OCI-M1 (cell line): ENCODE measurements around the gene GMDS.
A peak's percentile ranks its signal among the peaks of the same experiment; 100 is the strongest.

Source experiments
- DNase-seq: peaks from one replicate; lab custom pipeline; 2025; lab: John Stamatoyannopoulos, UW

GMDS gene

GRCh38 chr6:2099870-2100269 is 145.5 kb downstream of the GMDS start:
- no peak for DNase-seq

DNA sequence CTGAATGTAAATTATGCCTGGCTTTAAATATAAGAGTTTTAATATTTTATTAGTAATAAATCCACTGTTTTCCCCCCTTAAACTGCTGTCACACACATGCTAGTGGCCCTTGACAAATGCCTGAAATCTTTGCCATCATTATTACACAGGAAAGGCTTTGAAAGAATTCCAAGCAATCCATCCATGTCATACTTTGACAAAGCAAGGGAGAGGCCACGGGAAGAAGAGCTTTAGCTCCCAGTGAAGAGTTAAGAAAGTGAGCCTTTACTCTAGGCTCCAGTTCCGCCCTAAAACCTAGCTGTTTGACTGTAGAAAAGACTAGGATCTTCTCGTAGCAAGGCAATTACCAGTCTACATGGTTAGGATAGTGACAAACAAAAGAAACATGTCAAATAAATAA is 147.9 kb downstream of the GMDS start:
- DNase-seq = no peak

DNA sequence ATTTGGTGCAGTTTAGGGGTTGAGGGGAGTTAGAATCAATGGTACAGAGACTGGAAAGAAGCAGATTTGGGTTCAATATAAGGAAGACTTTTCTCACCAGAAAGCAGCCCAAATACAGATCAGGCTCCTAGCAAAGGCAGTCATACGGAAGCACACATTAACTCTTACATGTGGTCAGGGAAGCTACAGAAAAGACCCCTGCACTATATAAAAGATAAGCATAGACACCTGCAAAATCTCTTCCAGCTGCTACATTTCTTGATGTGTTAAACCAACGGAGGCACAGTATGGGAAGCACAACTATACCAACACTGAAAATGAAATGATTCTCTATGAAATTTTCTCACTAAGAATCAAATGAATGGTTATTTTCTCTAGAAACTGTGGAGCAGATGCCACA is 150.8 kb downstream of the GMDS start:
- no peak for DNase-seq

DNA sequence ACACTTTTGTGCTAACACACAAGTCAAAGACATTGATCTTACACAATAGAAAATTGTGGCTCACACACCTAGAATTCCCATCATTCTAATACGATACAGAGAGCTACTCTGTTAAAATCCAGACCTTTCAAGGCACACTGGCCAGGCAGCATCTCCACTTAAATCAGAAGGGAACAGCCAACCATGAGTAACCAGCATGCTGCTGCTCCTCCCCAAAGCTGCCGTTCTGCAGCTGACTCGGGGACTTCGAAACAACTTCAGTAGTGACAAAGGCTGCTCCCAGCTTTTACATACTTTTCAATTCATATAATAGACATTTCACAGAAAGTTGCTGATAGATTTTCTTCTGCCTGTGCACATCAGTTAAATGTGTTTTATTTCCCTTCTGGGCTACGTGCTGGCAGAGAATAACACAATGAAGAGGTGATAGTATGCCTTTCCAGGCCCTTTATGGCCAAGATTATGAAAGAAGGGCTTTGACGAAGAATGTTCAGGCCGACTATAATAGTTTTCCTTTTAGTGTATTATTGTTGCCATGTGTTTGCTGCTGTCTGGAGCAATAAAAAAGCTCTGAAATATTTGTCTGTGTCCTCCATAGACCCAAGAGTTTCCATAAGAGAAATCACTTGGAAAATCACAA is 159.0 kb downstream of the GMDS start:
- DNase-seq = no peak

DNA sequence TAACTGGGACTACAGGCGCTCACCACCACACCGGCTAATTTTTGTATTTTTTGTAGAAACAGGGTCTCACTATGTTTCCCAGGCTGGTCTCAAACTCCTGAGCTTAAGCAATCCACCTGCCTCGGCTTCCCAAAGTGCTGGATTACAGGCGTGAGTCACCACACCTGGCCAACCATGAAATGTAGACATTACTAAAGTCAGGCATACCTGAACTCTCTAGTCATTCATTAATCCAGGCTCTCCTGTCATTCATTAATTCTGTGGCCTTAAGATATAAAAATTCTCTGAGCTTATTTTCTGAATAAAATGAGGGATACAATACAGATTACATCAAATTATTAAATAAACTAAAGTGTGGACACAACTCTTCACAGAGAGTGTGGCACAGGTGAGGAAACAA is 159.7 kb downstream of the GMDS start:
- no peak for DNase-seq

DNA sequence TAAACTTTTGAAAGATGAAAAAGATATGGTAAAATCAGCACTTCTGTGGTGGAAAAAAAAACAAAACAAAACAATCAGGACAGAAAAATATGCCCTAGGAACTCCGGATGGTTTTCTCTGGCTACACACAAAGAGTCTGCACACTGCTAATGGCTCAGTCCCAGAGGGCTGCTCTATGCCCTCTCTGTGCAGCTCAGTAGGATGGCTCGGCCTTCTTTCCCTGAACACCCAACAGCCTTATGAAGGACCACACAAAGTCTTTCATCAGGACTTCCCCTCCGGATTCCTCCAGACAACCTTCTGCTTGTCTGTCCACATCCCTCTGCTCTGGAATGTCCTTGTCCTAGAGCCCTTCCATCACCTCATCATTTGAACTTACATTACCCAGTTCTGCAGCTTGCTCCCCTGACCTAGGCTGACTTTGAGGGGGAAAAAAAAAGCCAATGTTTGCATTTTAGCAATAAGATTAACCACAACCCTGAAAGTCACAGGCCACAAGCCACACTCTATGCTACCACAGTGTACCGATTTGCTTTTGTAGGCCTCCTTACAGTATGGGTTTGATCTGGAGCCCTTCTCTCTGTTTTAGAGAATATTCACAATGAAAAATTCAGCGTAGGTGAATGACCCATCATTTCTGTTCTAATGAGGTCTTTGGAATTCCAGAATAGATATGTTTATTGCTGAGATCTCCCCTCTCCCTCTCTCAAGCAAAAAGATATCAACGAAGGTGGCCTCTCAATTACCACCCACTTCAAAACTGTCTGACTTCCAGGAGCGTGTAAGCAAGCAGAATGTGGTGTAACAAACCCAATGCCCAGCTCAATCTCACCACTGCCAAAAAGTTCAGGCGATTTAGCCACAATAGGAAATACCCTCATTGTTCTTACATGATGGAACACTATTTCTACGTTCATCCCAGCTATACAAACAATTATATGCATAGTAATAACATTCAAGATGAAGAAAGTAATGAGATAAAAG is 164.0 kb downstream of the GMDS start:
- DNase-seq = no peak

DNA sequence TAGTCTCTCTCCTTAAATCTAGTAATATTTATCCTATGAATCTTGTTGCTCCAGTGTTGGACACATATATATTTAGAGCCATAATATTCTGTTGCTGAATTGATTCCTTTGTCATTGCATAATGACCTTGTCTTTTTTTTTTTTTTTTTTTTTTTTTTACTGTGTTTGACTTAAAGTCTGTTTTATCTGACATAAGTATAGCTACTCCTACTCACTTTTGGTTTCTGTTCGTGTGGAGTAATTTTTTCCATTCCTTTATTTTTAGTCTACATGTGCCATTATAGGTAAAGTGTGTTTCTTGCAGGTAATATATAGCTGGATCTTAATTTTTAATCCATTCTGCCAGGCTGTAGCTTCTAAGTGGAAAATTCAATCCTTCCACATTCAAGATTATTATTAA is 166.5 kb downstream of the GMDS start:
- peak; percentile 80 for DNase-seq

DNA sequence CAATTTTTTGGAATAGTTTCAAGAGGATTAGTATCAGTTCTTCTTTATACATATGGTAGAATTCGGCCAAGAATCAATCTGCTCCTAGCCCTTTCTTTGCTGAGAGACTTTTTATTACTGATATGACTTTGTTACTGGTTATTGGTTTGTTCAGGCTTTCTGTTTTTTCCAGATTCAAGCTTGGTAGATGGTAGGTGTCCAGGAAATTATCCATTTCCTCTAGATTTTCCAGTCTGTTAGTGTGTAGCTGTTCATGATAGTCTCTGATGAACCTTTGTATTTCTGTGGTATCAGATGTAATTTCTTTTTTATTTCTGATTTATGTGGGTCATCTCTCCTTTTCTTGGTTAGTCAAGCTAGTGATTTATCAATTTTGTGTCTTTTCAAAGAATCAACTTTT is 167.6 kb downstream of the GMDS start:
- DNase-seq = no peak

DNA sequence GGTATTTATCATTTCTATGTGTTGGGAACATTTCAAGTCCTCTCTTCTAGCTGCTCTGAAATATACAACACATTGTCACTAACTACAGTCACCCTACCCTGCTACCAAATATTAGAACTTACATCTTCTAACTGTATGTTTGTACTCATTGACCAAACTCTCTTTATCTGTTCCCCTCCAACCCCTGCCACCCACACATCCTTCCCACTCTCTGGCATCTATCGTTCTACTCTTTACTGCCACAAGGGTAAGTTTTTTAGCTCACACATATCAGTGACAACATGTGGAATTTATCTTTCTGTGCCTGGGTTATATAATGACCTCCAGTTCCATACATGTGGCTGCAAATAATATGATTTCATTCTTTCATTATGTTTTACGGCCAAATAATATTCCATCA is 171.9 kb downstream of the GMDS start:
- DNase-seq = peak; percentile 25

- DNase-seq = peak; percentile 44
Observed at GRCh38 chr6:2072453-2072852, 173.0 kb downstream of the GMDS start.

DNA sequence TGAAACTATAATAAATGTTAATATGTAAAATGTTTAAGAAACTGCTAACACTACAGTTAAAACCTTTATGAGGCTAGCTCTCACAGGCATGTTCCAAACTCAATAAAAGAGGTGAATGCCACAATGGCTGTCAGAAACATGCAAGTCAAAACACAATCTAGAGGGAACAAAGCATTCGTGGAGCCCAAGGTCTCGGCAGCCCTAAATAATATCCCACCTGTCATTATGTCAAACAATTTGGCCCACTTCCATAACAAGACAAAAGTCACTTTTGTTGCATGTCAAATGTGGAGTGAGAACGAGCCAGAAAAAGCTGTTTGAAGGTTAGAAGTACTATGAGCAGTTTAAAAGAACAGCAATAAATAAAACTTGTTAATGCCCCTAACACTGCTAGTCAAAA is 181.9 kb downstream of the GMDS start:
- DNase-seq = no peak

- DNase-seq = no peak
Observed at GRCh38 chr6:2061880-2062279, 183.5 kb downstream of the GMDS start.

- no peak for DNase-seq
Observed at GRCh38 chr6:2055911-2056310, 189.5 kb downstream of the GMDS start.

- DNase-seq = no peak
Observed at GRCh38 chr6:2055143-2055542, 190.3 kb downstream of the GMDS start.

- DNase-seq = no peak
Observed at GRCh38 chr6:2054516-2055067, 190.8 kb downstream of the GMDS start.

DNA sequence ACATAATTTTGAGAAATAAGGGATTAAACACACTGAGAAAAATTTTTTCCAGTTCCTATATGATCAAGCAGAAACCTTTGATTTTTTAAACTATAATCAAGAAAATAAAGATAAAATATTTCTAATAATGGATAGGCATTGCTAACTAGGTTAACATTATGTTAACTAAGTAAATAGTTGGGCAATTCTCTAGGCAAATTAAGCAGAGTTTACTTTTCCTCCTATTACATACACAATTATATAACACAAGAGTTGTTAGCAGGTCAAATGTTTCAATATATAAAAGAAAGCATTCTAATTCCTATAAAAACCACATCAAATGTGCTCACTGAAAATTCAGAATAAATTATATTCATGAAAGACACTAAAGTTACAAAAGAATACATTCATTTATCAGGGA is 191.7 kb downstream of the GMDS start:
- no peak for DNase-seq

GRCh38 chr6:2047855-2048254 is 197.6 kb downstream of the GMDS start:
- no peak for DNase-seq

- no peak for DNase-seq
Observed at GRCh38 chr6:2044192-2044591, 201.2 kb downstream of the GMDS start.

DNA sequence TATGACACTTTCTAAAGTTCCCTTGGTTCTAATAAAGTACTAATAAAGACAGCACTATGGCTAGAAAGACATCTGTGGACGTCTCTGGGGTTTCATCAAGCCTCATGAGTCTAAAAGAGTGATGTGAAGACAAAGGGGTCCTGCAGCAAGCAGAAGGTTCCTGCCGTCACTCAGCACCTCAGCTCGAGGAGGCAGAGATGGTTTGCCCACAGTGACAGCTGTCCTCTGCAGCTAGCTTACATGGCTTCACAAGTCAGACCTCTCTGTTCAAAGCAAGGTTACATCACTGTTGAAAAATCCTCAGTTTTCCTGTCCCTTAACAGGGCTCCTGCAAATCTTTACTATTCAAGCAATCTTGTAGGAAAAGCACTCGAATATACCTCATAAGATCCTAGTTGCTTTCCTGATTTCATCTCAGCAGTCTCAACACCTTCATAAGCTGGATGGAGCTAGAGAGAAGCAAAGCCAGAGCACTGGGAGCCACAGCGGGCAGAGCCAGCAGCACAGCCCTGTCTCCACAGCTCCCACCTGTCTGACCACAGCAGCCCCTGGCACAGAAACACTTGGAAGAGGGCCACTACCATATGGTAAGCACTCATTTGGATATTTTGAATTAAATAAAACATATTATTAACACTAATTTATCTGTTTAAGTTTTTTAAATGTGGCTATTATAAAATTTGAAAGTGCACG is 202.3 kb downstream of the GMDS start:
- no peak for DNase-seq

DNA sequence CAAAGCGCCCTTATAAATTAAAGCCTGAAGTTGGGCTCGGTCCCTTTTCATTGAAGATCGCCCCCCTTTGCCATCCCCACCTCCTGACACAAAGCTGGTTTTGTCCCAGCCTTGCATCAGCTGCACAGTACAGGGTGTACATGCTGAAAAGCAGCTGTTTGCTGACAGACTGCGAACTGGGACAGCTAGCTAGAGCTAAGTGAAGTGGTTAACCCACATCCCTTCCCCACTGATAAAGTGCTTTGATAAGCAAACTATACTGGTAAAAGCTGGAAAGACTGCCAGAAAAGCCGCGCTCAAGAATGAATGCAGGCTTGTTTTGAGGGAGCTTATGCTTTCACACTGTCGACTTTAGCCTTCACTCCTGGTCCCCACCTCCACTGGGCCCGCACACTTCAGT is 207.3 kb downstream of the GMDS start:
- DNase-seq = peak; percentile 81

GRCh38 chr6:2037237-2037926 is 208.0 kb downstream of the GMDS start:
- DNase-seq = peak; percentile 24

DNA sequence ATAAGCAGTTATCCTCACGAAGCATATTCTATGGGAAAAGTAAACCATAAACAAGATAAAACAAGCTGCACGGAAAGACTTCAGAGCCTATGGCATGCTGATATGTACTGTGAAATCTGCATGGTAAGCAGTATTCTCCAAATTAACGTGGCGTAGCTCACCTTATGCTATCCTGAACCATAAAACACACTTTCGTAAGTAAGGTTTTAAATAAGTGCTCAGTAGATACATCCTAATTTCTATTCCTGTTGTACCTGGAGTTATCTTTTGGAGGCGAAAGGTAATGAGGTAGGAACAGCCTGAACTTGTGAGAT is 208.7 kb downstream of the GMDS start:
- no peak for DNase-seq
